HG02610 (cell line): Measurements from ENCODE around the gene TSPAN18.

Experiments
- ATAC-seq: cut with Tn5 transposase; IDR thresholded peaks from one replicate; pipeline ENCODE4 v1.9.1; 2021; ENCODE audit warnings: mild to moderate bottlenecking, moderate library complexity; ENCODE audit not compliant: unreplicated experiment

Gene TSPAN18

GRCh38 chr11:44737245-44738085 lies 10.7 kb downstream of the TSPAN18 start:
- ATAC-seq = no peak

GRCh38 chr11:44738791-44739190 lies 12.0 kb downstream of the TSPAN18 start:
- no peak for ATAC-seq

- no peak for ATAC-seq
Observed at GRCh38 chr11:44740967-44741366, 14.2 kb downstream of the TSPAN18 start.

GRCh38 chr11:44741976-44742375 lies 15.2 kb downstream of the TSPAN18 start:
- ATAC-seq = no peak

- no peak for ATAC-seq
Observed at GRCh38 chr11:44742508-44743246, 15.9 kb downstream of the TSPAN18 start.

GRCh38 chr11:44743326-44743725 lies 16.6 kb downstream of the TSPAN18 start:
- no peak for ATAC-seq

GRCh38 chr11:44743959-44744557 lies 17.3 kb downstream of the TSPAN18 start:
- no peak for ATAC-seq

GRCh38 chr11:44746894-44747293 lies 20.1 kb downstream of the TSPAN18 start:
- no peak for ATAC-seq

GRCh38 chr11:44747316-44747715 lies 20.6 kb downstream of the TSPAN18 start:
- ATAC-seq = no peak

- ATAC-seq = no peak
Observed at GRCh38 chr11:44747836-44748235, 21.1 kb downstream of the TSPAN18 start.

GRCh38 chr11:44748606-44749005 lies 21.8 kb downstream of the TSPAN18 start:
- no peak for ATAC-seq

GRCh38 chr11:44749189-44749588 lies 22.4 kb downstream of the TSPAN18 start:
- ATAC-seq = no peak

GRCh38 chr11:44750551-44751465 lies 24.0 kb downstream of the TSPAN18 start:
- no peak for ATAC-seq

- ATAC-seq = no peak
Observed at GRCh38 chr11:44752300-44752699, 25.5 kb downstream of the TSPAN18 start.

GRCh38 chr11:44752713-44753112 lies 26.0 kb downstream of the TSPAN18 start:
- ATAC-seq = no peak

- ATAC-seq = no peak
Observed at GRCh38 chr11:44753961-44754645, 27.3 kb downstream of the TSPAN18 start.

- no peak for ATAC-seq
Observed at GRCh38 chr11:44754876-44755555, 28.3 kb downstream of the TSPAN18 start.

- ATAC-seq = no peak
Observed at GRCh38 chr11:44755556-44756523, 29.1 kb downstream of the TSPAN18 start.
